PC-3 (cell line): ENCODE data around the gene PCK2. TPM values are rescaled to one million over a fixed set of nuclear protein-coding genes. Genes with fewer than 3 reads are reported as not detected.

Experiments used
- ATAC-seq: fragments of 200-7000 bp; cut with Tn5 transposase; 2 replicates; pipeline ENCODE4 v1.9.1; 2020; ENCODE audit warnings: mild to moderate bottlenecking, moderate library complexity
- BruUV-seq: library from RNA; stranded (reverse); fragments of 400-500 nt; replicated peaks from 2 replicates; lab custom pipeline; 2021; lab: Mats Ljungman, UMichigan
- CTCF ChIA-PET: fragments of 300-600 bp; sonication (Branson Sonifier 250); formaldehyde crosslinking; loops from one replicate; lab custom pipeline; 2022; ENCODE audit warnings: antibody characterized with exemption; lab: Charles Lee
- POLR2A ChIA-PET: fragments of 300-600 bp; sonication (Branson Sonifier 250); formaldehyde crosslinking; loops from one replicate; lab custom pipeline; 2022; ENCODE audit warnings: antibody characterized with exemption; ENCODE audit not compliant: unreplicated experiment; lab: Charles Lee
- DNase-seq: peaks from one replicate; pipeline ENCODE4 v3.0.0-alpha.2; 2015
- H2AFZ ChIP-seq: fragments of 300-600 bp; sonication (generic); 2 replicates; pipeline ENCODE4 v1.6.0; 2016; ENCODE audit warnings: antibody characterized with exemption, low read length
- H3F3A ChIP-seq: fragments of 300-600 bp; sonication (generic); one replicate; pipeline ENCODE4 v1.6.0; 2017; ENCODE audit warnings: antibody characterized with exemption, low read length, control low read depth, mild to moderate bottlenecking; ENCODE audit not compliant: unreplicated experiment
- H3K27ac ChIP-seq: fragments of 300-600 bp; sonication (generic); 2 replicates; pipeline ENCODE4 v1.5.1; 2016; ENCODE audit warnings: mild to moderate bottlenecking, low read length
- H3K27me3 ChIP-seq: fragments of 300-600 bp; sonication (generic); 2 replicates; pipeline ENCODE4 v1.6.1; 2016; ENCODE audit warnings: low read length, mixed read lengths
- H3K36me3 ChIP-seq: fragments of 300-600 bp; sonication (generic); 2 replicates; pipeline ENCODE4 v1.6.1; 2016; ENCODE audit warnings: low read depth, mixed run types, low read length, mixed read lengths
- H3K4me1 ChIP-seq: fragments of 300-600 bp; sonication (generic); 2 replicates; pipeline ENCODE4 v1.5.1; 2016; ENCODE audit warnings: low read length; ENCODE audit not compliant: insufficient read depth
- H3K4me2 ChIP-seq: fragments of 300-600 bp; sonication (generic); 2 replicates; pipeline ENCODE4 v1.6.0; 2016; ENCODE audit warnings: low read length
- H3K4me3 ChIP-seq: fragments of 300-600 bp; sonication (generic); 2 replicates; pipeline ENCODE4 v1.5.1; 2016; ENCODE audit warnings: mild to moderate bottlenecking, low read length, mixed read lengths
- H3K79me2 ChIP-seq: fragments of 300-600 bp; sonication (generic); 2 replicates; pipeline ENCODE4 v1.6.1; 2017; ENCODE audit warnings: low read length, mixed read lengths
- H3K9ac ChIP-seq: fragments of 300-600 bp; sonication (generic); 2 replicates; pipeline ENCODE4 v1.6.0; 2016; ENCODE audit warnings: mild to moderate bottlenecking, low read length
- H3K9me2 ChIP-seq: fragments of 300-600 bp; sonication (generic); replicated peaks from 2 replicates; pipeline ENCODE4 v1.6.1; 2016; ENCODE audit warnings: mixed run types, low read length, mixed read lengths
- H3K9me3 ChIP-seq: fragments of 300-600 bp; sonication (generic); 2 replicates; pipeline ENCODE4 v1.6.1; 2016; ENCODE audit warnings: low read length, mixed read lengths
- H4K20me1 ChIP-seq: fragments of 300-600 bp; sonication (generic); 2 replicates; pipeline ENCODE4 v1.6.1; 2016; ENCODE audit warnings: low read length, mixed read lengths
- CTCF ChIP-seq: fragments of 300-600 bp; sonication (generic); conservative IDR thresholded peaks from 2 replicates; pipeline ENCODE4 v1.5.1; 2017; ENCODE audit warnings: antibody characterized with exemption, low read depth, mild to moderate bottlenecking, low read length
- EZH2 ChIP-seq: fragments of 300-600 bp; sonication (generic); IDR thresholded peaks from one replicate; pipeline ENCODE4 v1.6.1; 2017; ENCODE audit warnings: antibody characterized with exemption, mild to moderate bottlenecking, low read length; ENCODE audit not compliant: unreplicated experiment
- EZH2phosphoT487 ChIP-seq: fragments of 300-600 bp; sonication (generic); IDR thresholded peaks from 2 replicates; pipeline ENCODE4 v1.6.1; 2018; ENCODE audit warnings: mild to moderate bottlenecking, antibody characterized with exemption, low read length, borderline replicate concordance
- intact Hi-C: fragments of 100-400 bp; cut with micrococcal nuclease; formaldehyde crosslinking; loops from 2 replicates; pipeline ENCODE4 v1.9.0; 2023
- total RNA-seq: library from RNA; depleted of rRNA; stranded (reverse); fragments of >200 nt; gene quantifications from 2 replicates; pipeline ENCODE4 v1.2.3, GENCODE V29; 2014

PCK2 gene
- total RNA-seq, 1 experiment from 2014 or later: 11.6 TPM

- Histone ChIP-seq H3K4me3 (no peak within 1 kb of the TSS), H4K20me1 (no peaks in the 10 kb centered on the region), H3K36me3 (no peaks in the 10 kb centered on the region), H3K9ac (no peak within 1 kb of the TSS), H3K9me3 (no peaks in the 10 kb centered on the region), H3K27me3 (no peaks in the 10 kb centered on the region), H2AFZ (no peak within 1 kb of the TSS), H3K79me2 (no peaks in the 10 kb centered on the region), H3K4me2 (no peak within 1 kb of the TSS), H3K27ac (no peak within 1 kb of the TSS), H3K9me2 (no peaks in the 10 kb centered on the region), H3F3A (no peaks in the 10 kb centered on the region), H3K4me1 (peaks cover 4% of the 10 kb centered on the region)
- BruUV-seq: no TSS peak
- no peak for TF ChIP-seq EZH2
- no peak for TF ChIP-seq EZH2phosphoT487
- no peak for TF ChIP-seq CTCF
- intact Hi-C loops: no loop called here
- ATAC-seq (no peak), DNase-seq (no peak)
- ChIA-PET CTCF (no interaction called here), POLR2A (no interaction called here)
These were observed 36.2 kb downstream of the PCK2 start, which contains the start of gene FITM1 for GRCh38 chr14:24130380-24130716. Gene FITM1, plus strand, starts transcription at chr14:24130659. Its CDS starts 905 bp downstream, at chr14:24131564.

- intact Hi-C loops: no loop called here
- TF ChIP-seq EZH2 (no peak), EZH2phosphoT487 (no peak), CTCF (no peak)
These were observed 36.8 kb downstream of the PCK2 start for GRCh38 chr14:24130717-24131548.

GRCh38 chr14:24131549-24131966 lies 37.4 kb downstream of the PCK2 start:
- H3F3A ChIP-seq: no peaks in the 10 kb centered on the region
- H3K4me2 ChIP-seq: no peak overlapping the region
- H3K9ac ChIP-seq: no peak overlapping the region
- DNase-seq: no peak
- TF ChIP-seq EZH2: no peak
- no peak for TF ChIP-seq CTCF
- TF ChIP-seq EZH2phosphoT487: no peak
- H3K9me2 ChIP-seq: no peaks in the 10 kb centered on the region
- ChIA-PET POLR2A (no interaction called here), CTCF (no interaction called here)
- H3K79me2 ChIP-seq: peaks cover 2% of the 10 kb centered on the region; the same call in 1 of the 2 replicates
- no peaks in the 10 kb centered on the region for H3K27me3 ChIP-seq
- H3K9me3 ChIP-seq: no peaks in the 10 kb centered on the region
- peaks cover 7% of the 10 kb centered on the region for H3K4me1 ChIP-seq
- no peak for ATAC-seq
- intact Hi-C loops: no loop called here
- H4K20me1 ChIP-seq: no peaks in the 10 kb centered on the region
- no peak overlapping the region for H3K27ac ChIP-seq
- H2AFZ ChIP-seq: no peak overlapping the region
- no peak overlapping the region for H3K4me3 ChIP-seq
- BruUV-seq: no TSS peak
- no peaks in the 10 kb centered on the region for H3K36me3 ChIP-seq

More at GRCh38 chr14:24130717-24131548, 36.8 kb downstream of the PCK2 start:
- Histone ChIP-seq H3K9ac (no peak overlapping the region), H2AFZ (no peak overlapping the region), H3K4me2 (no peak overlapping the region), H3F3A (no peaks in the 10 kb centered on the region), H3K9me2 (no peaks in the 10 kb centered on the region), H3K4me3 (no peak overlapping the region), H3K27me3 (no peaks in the 10 kb centered on the region), H3K27ac (no peak overlapping the region), H3K79me2 (no peaks in the 10 kb centered on the region), H4K20me1 (no peaks in the 10 kb centered on the region), H3K36me3 (no peaks in the 10 kb centered on the region), H3K9me3 (no peaks in the 10 kb centered on the region), H3K4me1 (peaks cover 6% of the 10 kb centered on the region)
- DNase-seq (no peak), ATAC-seq (no peak)
- BruUV-seq: no TSS peak
- ChIA-PET CTCF (interaction anchor here (0.6 kb wide), 1 partner anchor 73 kb away, joined by 3 read pairs; no protein-coding TSS in a partner anchor), POLR2A (no interaction called here)
